Measurements from ENCODE around the gene ATP1A3.
"Not testable (repeated sequence)": the region's sequence is repeated elsewhere in the genome, so short reads cannot be mapped to it uniquely, and the experiment has no call there.

ATP1A3 gene

GRCh38 chr19:41940731-41941409, 53.2 kb downstream of the ATP1A3 start:
- 10% methylated on average over 53 of the region's 53 CpGs for WGBS
- H3K27ac ChIP-seq (ENCODE audit: low read depth, low read length), result no peak overlapping the region
- peak overlapping the region; percentile 65 for H3K4me3 ChIP-seq (ENCODE audit: low read length)
- peak overlapping the region; percentile 47 for H3K9ac ChIP-seq (ENCODE audit: low read depth, low read length)
- no peaks in the 10 kb centered on the region for H3K4me1 ChIP-seq (ENCODE audit: insufficient read depth, low read length)
- H3K36me3 ChIP-seq (ENCODE audit: insufficient read depth, low read length), result no peaks in the 10 kb centered on the region
- peaks cover 57% of the 10 kb centered on the region for H3K27me3 ChIP-seq (ENCODE audit: insufficient read depth, low read length)
- no peaks in the 10 kb centered on the region for H3K9me3 ChIP-seq (ENCODE audit: insufficient read depth, low read depth, low read length)

GRCh38 chr19:41939861-41940730, 53.9 kb downstream of the ATP1A3 start:
- Histone ChIP-seq H3K4me3 (ENCODE audit: low read length) (peak overlapping the region; percentile 65), H3K36me3 (ENCODE audit: insufficient read depth, low read length) (no peaks in the 10 kb centered on the region), H3K4me1 (ENCODE audit: insufficient read depth, low read length) (no peaks in the 10 kb centered on the region), H3K9me3 (ENCODE audit: insufficient read depth, low read depth, low read length) (no peaks in the 10 kb centered on the region), H3K27me3 (ENCODE audit: insufficient read depth, low read length) (peaks cover 65% of the 10 kb centered on the region), H3K27ac (ENCODE audit: low read depth, low read length) (no peak overlapping the region), H3K9ac (ENCODE audit: low read depth, low read length) (peak overlapping the region; percentile 47)
- WGBS, result 2% methylated on average over 83 of the region's 83 CpGs

- H3K27me3 ChIP-seq (ENCODE audit: insufficient read depth, low read length), result peaks cover 72% of the 10 kb centered on the region
- not testable (repeated sequence) for H3K9ac ChIP-seq (ENCODE audit: low read depth, low read length); H3K4me3 ChIP-seq (ENCODE audit: low read length); H3K9me3 ChIP-seq (ENCODE audit: insufficient read depth, low read depth, low read length); H3K27ac ChIP-seq (ENCODE audit: low read depth, low read length); H3K36me3 ChIP-seq (ENCODE audit: insufficient read depth, low read length); H3K4me1 ChIP-seq (ENCODE audit: insufficient read depth, low read length)
Observed at GRCh38 chr19:41939209-41939608, 54.8 kb downstream of the ATP1A3 start.

GRCh38 chr19:41937525-41938468, 56.2 kb downstream of the ATP1A3 start:
- Histone ChIP-seq H3K4me1 (ENCODE audit: insufficient read depth, low read length) (no peaks in the 10 kb centered on the region), H3K4me3 (ENCODE audit: low read length) (no peak overlapping the region), H3K27ac (ENCODE audit: low read depth, low read length) (no peak overlapping the region), H3K36me3 (ENCODE audit: insufficient read depth, low read length) (no peaks in the 10 kb centered on the region), H3K9ac (ENCODE audit: low read depth, low read length) (no peak overlapping the region), H3K9me3 (ENCODE audit: insufficient read depth, low read depth, low read length) (no peaks in the 10 kb centered on the region), H3K27me3 (ENCODE audit: insufficient read depth, low read length) (peaks cover 81% of the 10 kb centered on the region)
- WGBS, result 51% methylated on average over 22 of the region's 22 CpGs

- no peak overlapping the region for H3K4me3 ChIP-seq (ENCODE audit: low read length)
- no peaks in the 10 kb centered on the region for H3K9me3 ChIP-seq (ENCODE audit: insufficient read depth, low read depth, low read length)
- H3K27me3 ChIP-seq (ENCODE audit: insufficient read depth, low read length), result peaks cover 86% of the 10 kb centered on the region
- no peaks in the 10 kb centered on the region; the same call in 1 of the 2 replicates for H3K4me1 ChIP-seq (ENCODE audit: insufficient read depth, low read length)
- H3K36me3 ChIP-seq (ENCODE audit: insufficient read depth, low read length), result no peaks in the 10 kb centered on the region
- WGBS, result 66% methylated on average over 15 of the region's 15 CpGs
- H3K9ac ChIP-seq (ENCODE audit: low read depth, low read length), result no peak overlapping the region
- H3K27ac ChIP-seq (ENCODE audit: low read depth, low read length), result no peak overlapping the region
Observed at GRCh38 chr19:41936961-41937360, 57.1 kb downstream of the ATP1A3 start.

- Histone ChIP-seq H3K27me3 (ENCODE audit: insufficient read depth, low read length) (peaks cover 87% of the 10 kb centered on the region), H3K9me3 (ENCODE audit: insufficient read depth, low read depth, low read length) (no peaks in the 10 kb centered on the region), H3K27ac (ENCODE audit: low read depth, low read length) (no peak overlapping the region), H3K9ac (ENCODE audit: low read depth, low read length) (no peak overlapping the region), H3K36me3 (ENCODE audit: insufficient read depth, low read length) (no peaks in the 10 kb centered on the region), H3K4me1 (ENCODE audit: insufficient read depth, low read length) (peaks cover 5% of the 10 kb centered on the region), H3K4me3 (ENCODE audit: low read length) (no peak overlapping the region)
- WGBS, result 80% methylated on average over 8 of the region's 8 CpGs
Observed at GRCh38 chr19:41936416-41936850, 57.6 kb downstream of the ATP1A3 start.

GRCh38 chr19:41935760-41936415, 58.1 kb downstream of the ATP1A3 start:
- 42% methylated on average over 25 of the region's 26 CpGs for WGBS
- H3K36me3 ChIP-seq (ENCODE audit: insufficient read depth, low read length), result no peaks in the 10 kb centered on the region
- no peak overlapping the region for H3K4me3 ChIP-seq (ENCODE audit: low read length)
- no peaks in the 10 kb centered on the region for H3K9me3 ChIP-seq (ENCODE audit: insufficient read depth, low read depth, low read length)
- H3K27me3 ChIP-seq (ENCODE audit: insufficient read depth, low read length), result peaks cover 87% of the 10 kb centered on the region
- no peak overlapping the region for H3K9ac ChIP-seq (ENCODE audit: low read depth, low read length)
- H3K4me1 ChIP-seq (ENCODE audit: insufficient read depth, low read length), result peaks cover 7% of the 10 kb centered on the region
- no peak overlapping the region for H3K27ac ChIP-seq (ENCODE audit: low read depth, low read length)

- WGBS, result 28% methylated on average over 7 of the region's 7 CpGs
- no peak overlapping the region for H3K27ac ChIP-seq (ENCODE audit: low read depth, low read length)
- H3K27me3 ChIP-seq (ENCODE audit: insufficient read depth, low read length), result peaks cover 88% of the 10 kb centered on the region
Observed at GRCh38 chr19:41934849-41935374, 59.1 kb downstream of the ATP1A3 start.

GRCh38 chr19:41933693-41934426, 60.2 kb downstream of the ATP1A3 start:
- peaks cover 7% of the 10 kb centered on the region for H3K4me1 ChIP-seq (ENCODE audit: insufficient read depth, low read length)
- H3K27me3 ChIP-seq (ENCODE audit: insufficient read depth, low read length), result peaks cover 94% of the 10 kb centered on the region
- WGBS, result 42% methylated on average over 7 of the region's 7 CpGs
- no peak overlapping the region for H3K4me3 ChIP-seq (ENCODE audit: low read length)
- no peaks in the 10 kb centered on the region for H3K36me3 ChIP-seq (ENCODE audit: insufficient read depth, low read length)
- H3K9me3 ChIP-seq (ENCODE audit: insufficient read depth, low read depth, low read length), result no peaks in the 10 kb centered on the region
- no peak overlapping the region for H3K9ac ChIP-seq (ENCODE audit: low read depth, low read length)
- H3K27ac ChIP-seq (ENCODE audit: low read depth, low read length), result no peak overlapping the region

More at GRCh38 chr19:41934849-41935374, 59.1 kb downstream of the ATP1A3 start:
- Histone ChIP-seq H3K9ac (ENCODE audit: low read depth, low read length) (no peak overlapping the region), H3K9me3 (ENCODE audit: insufficient read depth, low read depth, low read length) (no peaks in the 10 kb centered on the region), H3K36me3 (ENCODE audit: insufficient read depth, low read length) (no peaks in the 10 kb centered on the region), H3K4me1 (ENCODE audit: insufficient read depth, low read length) (peaks cover 7% of the 10 kb centered on the region), H3K4me3 (ENCODE audit: low read length) (no peak overlapping the region)

All from HUES64 (cell line).